Measurements from ENCODE around the gene AAK1.

Gene AAK1

GRCh38 chr2:69493268-69493667 lies 150.3 kb downstream of the AAK1 start:
- DNase-seq (ENCODE audit: low read depth in 2 of 2): no peak

DNA sequence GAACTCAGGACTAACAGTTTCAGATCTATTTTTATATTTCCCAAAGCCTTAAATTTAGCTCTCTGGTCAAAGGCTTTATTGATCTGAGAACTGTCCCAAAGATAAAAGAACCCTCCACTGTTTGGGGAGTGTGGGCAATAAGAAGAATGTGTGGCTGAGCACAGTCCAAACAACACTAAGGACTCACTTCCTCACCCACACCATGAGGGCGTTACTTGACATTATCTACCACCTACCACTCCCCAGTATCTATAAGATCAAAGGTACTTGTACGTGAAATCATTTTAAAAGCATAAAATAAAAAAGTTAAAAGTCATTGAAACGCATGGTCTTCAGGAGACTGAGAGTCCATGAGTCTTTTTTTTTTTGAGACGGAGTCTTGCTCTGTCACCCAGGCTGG lies 151.7 kb downstream of the AAK1 start:
- no peak for DNase-seq (ENCODE audit: low read depth in 2 of 2)

GRCh38 chr2:69490486-69490885 lies 153.1 kb downstream of the AAK1 start:
- no peak for DNase-seq (ENCODE audit: low read depth in 2 of 2)

DNA sequence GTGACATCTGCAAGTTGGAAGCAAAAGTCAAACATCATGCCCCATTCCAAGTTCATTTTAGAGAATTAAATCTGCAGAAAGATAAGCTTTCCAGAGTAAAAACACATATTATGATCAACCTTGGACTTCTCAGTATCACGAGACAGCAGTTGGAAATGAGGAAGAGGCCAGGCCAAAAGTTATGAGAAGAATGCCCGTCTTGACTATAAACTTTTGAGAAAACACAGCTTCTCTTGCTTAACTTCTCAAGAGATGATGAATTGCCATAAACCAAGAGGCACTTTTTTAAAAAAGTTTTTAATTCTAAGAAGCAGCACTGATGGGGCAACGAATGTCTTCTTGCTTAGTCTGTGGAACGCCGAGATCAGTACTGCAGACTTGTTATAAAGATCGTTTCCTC lies 153.7 kb downstream of the AAK1 start:
- DNase-seq (ENCODE audit: low read depth in 2 of 2): no peak

DNA sequence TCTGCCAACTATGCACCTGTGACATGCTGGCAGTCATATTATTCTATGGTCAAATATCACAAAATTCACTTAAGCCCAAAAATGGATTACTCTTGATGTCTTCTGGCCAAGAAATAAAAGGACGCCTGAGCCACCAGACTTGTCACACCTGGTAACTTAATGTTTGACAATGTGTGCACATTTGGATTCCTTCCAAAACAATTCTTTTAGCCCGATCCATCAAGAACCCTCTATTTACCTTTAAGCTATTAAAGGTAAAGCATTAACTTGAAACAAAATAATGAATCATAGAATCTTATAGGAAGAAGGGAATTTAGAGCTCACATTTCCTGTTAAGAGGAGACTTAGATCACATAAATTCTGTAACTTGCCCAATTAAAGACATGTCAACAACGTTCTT lies 159.8 kb downstream of the AAK1 start:
- DNase-seq (ENCODE audit: low read depth in 2 of 2): no peak

DNA sequence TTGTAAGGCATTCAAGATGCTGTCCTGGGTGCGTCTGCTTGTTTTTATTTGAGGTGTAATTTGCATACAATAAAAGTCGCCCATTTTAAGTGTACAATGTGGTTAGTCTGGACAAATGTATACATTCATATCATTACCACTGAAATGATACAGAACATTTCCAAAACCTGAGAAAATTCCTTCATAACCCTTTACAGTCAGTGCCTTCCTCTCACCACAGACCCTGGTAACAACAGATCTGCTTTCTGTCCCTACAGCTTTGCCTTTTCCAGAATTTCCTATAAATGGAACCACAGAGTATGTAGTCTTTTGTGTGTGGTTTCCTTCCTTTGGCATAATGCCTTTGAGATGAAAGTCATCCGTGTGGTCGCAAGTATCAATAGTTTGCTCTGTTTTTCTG lies 160.5 kb downstream of the AAK1 start:
- no peak for DNase-seq (ENCODE audit: low read depth in 2 of 2)

GRCh38 chr2:69482471-69482870 lies 161.1 kb downstream of the AAK1 start:
- DNase-seq (ENCODE audit: low read depth in 2 of 2): no peak

DNA sequence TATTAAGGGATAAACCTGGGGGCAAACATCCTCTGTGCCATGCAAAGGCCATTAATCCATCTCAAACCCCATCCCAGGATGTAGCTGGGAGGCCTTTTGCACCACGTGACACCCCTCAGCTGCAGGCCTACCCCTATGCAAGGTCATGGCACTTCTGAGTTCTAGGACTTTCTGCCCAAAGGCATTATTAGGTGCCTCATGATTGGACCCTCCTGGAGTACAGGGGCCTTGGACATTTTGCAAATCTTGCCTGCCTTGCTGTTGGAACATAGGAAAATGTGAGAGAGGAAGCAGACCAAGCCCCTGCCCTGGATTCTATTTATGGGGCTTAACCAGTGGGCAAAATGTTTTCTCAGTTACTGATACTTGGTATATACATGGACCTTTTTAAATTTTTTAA lies 162.1 kb downstream of the AAK1 start:
- no peak for DNase-seq (ENCODE audit: low read depth in 2 of 2)

GRCh38 chr2:69477627-69478026 lies 165.9 kb downstream of the AAK1 start:
- DNase-seq (ENCODE audit: low read depth in 2 of 2): no peak

DNA sequence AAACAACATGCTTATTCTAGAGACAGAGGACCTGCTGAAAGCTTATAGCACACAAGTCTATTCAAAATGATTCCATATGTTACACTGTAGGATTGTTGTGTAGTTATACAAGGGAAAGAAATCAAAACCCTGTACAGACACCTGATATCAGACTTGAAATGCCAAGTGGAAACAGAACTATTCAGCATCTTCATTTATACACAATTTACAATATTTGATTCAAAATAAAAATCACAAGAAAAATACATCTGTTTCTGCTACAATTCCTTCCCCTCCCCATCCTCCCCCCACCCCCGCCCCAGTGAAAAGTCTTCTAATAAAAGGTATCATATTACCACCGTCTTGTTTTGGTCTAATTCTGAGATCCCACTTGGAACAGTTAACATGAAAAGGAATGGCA lies 168.9 kb downstream of the AAK1 start:
- DNase-seq (ENCODE audit: low read depth in 2 of 2): no peak

DNA sequence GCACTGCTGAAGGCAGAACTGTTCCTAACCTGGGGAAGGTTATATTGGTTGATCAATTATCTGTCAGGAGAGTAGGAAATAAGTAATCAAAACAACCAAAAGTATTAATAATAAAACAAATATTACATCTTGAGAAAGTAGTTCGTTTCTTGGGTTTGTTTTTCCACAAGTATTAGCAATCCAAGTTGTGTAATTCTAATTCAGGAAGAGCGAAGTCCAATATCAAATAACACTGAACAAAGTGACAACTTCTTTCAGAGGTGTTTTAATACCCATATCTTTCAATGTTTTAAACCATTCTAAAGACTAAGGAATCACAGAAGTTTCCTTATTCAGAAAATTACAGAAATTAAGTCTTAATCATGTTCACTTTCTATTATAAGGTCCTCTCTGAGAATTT lies 171.7 kb downstream of the AAK1 start:
- no peak for DNase-seq (ENCODE audit: low read depth in 2 of 2)

GRCh38 chr2:69470911-69471310 lies 172.6 kb downstream of the AAK1 start:
- DNase-seq (ENCODE audit: low read depth in 2 of 2): no peak

- no peak for DNase-seq (ENCODE audit: low read depth in 2 of 2)
These were observed 173.8 kb downstream of the AAK1 start for GRCh38 chr2:69469784-69470183.

DNA sequence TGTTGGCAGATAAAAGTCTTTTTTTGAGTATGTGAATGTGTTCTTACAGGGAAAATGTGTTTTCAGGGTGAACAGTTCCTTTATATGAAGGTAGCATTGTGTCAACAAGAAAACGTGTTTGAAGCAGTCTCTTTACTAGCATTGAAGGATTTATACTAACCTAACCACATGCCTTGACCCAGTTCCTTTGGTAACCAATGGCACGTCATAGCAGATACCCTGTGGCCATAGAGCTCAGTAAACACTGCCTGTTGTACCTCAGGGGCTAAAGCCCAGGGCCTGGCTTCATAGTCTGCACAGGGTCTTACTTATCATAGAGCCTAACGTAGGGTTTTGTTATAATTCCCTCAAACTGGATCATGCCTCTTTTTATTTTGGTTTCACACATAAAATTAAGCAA lies 174.2 kb downstream of the AAK1 start:
- DNase-seq (ENCODE audit: low read depth in 2 of 2): no peak

DNA sequence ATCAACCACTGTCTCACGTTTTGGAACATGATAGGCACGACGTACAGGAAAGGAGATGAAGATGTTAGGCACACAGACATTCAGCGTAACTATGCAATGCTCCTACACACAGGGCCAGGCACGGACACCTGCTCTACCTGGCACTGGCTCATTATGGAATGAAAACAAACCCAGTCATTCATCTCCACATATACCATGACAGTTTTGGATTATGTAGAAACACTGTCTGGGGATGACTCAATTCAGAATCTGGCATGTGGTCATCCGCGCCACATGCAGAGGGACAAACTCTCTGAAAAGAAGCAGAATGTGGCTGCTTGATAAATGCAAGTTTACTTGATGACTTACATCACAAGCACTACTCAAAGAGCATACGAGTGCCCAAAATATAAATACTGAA lies 176.8 kb downstream of the AAK1 start:
- no peak for DNase-seq (ENCODE audit: low read depth in 2 of 2)

- DNase-seq (ENCODE audit: low read depth in 2 of 2): no peak
These were observed 177.8 kb downstream of the AAK1 start for GRCh38 chr2:69465513-69466456.

DNA sequence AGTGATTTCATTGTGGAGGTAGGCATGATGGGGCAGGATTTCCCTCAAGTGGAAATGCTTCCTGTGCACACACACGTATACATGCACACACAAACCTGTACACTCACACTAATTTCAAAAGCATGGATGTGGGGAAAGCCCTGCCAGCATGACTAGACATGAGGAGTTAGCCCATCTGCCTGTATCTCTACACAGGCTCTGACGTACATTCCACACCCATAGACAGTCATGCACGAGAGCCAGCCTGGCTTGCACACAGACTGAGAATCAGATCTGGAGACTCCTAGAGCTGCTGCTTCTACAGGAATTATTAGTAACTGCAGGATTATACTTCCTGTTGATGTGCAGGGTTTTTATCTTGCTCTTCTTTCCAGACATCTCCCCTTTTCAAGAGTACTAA lies 179.0 kb downstream of the AAK1 start:
- DNase-seq (ENCODE audit: low read depth in 2 of 2): peak in 1 of 2 experiments; percentile 8

GRCh38 chr2:69462780-69463179 lies 180.8 kb downstream of the AAK1 start:
- DNase-seq (ENCODE audit: low read depth in 2 of 2): no peak

DNA sequence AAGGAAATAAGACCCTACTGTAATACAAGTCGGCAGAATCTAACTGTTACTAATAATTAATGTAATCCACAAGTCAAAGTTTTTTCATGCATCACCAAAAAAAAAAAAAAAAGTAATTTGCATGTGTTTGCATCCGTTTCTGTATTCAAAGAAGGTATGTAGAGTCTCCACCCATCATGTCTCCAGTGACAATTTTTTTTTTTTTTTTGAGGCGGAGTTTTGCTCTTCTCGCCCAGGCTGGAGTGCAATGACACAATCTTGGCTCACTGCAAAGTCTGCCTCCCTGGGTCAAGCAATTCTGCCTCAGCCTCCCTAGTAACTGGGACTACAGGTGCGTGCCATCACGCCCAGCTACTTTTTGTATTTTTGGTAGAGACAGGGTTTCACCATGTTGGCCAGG lies 182.1 kb downstream of the AAK1 start:
- no peak for DNase-seq (ENCODE audit: low read depth in 2 of 2)

- DNase-seq (ENCODE audit: low read depth in 2 of 2): no peak
These were observed 183.6 kb downstream of the AAK1 start for GRCh38 chr2:69459936-69460335.

- DNase-seq (ENCODE audit: low read depth in 2 of 2): no peak
These were observed 186.5 kb downstream of the AAK1 start for GRCh38 chr2:69456950-69457445.

- DNase-seq (ENCODE audit: low read depth in 2 of 2): no peak
These were observed 187.4 kb downstream of the AAK1 start for GRCh38 chr2:69456154-69456553.

GRCh38 chr2:69454976-69455375 lies 188.6 kb downstream of the AAK1 start:
- DNase-seq (ENCODE audit: low read depth in 2 of 2): no peak

Data from fibroblast of skin of left biceps (primary cell).